Right lobe of liver (tissue), 6 donors: ENCODE results near the gene CIDEB. TPM values are rescaled to one million over a fixed set of nuclear protein-coding genes. Genes with fewer than 3 reads are reported as not detected.

Experiments
- ATAC-seq, 4 donors: fragments of 200-7000 bp; cut with Tn5 transposase; one replicate each; pipeline ENCODE4 v1.9.1; 2020; ENCODE audit warnings: mild to moderate bottlenecking in 4 of 4, moderate library complexity in 4 of 4
- DNase-seq, 3 donors: peaks; one replicate each; pipeline ENCODE4 v3.0.0-alpha.2; 2020
- H3K27ac ChIP-seq, 3 donors: fragments of 200-600 bp; one replicate each; pipeline ENCODE4 v1.8.0; 2022
- H3K27me3 ChIP-seq, 2 donors: fragments of 200-600 bp; one replicate each; pipeline ENCODE4 v1.8.0; 2022
- H3K36me3 ChIP-seq, 4 donors: fragments of 200-600 bp; sonication (generic) in 1 of 4; one replicate each; pipeline versions ENCODE4 v1.5.1 to v1.8.0; 2017 to 2022; ENCODE audit warnings: control low read depth in 1 of 4
- H3K4me1 ChIP-seq, 4 donors: fragments of 200-600 bp; sonication (generic) in 1 of 4; one replicate each; pipeline versions ENCODE4 v1.5.1 to v1.8.0; 2017 to 2022; ENCODE audit warnings: control low read depth in 1 of 4
- H3K4me3 ChIP-seq, 3 donors: fragments of 200-600 bp; one replicate each; pipeline ENCODE4 v1.8.0; 2022
- H3K9me3 ChIP-seq, 4 donors: fragments of 200-600 bp; sonication (generic) in 1 of 4; one replicate each; pipeline versions ENCODE4 v1.5.1 to v1.8.0; 2017 to 2022; ENCODE audit warnings: control low read depth in 1 of 4
- CTCF ChIP-seq, 4 donors: fragments of 200-600 bp in 3 of 4; fragments of 450-650 bp in 1 of 4; IDR thresholded peaks; one replicate each; pipeline versions ENCODE4 v1.5.1 to v1.8.0; 2016 to 2022; ENCODE audit warnings: antibody characterized with exemption in 4 of 4, mild to moderate bottlenecking in 2 of 4
- POLR2A ChIP-seq: fragments of 450-650 bp; IDR thresholded peaks from one replicate; pipeline ENCODE4 v1.6.1; 2017; ENCODE audit warnings: antibody characterized with exemption, mild to moderate bottlenecking
- WGBS: methylation state at CpG from one replicate; pipeline ENCODE4 v1.1.6; 2018; ENCODE audit warnings: low coverage, low lambda C conversion rate; ENCODE audit not compliant: insufficient coverage; ENCODE audit errors: missing lambda C conversion rate; 5-methylcytosine and 5-hydroxymethylcytosine counted together
- intact Hi-C, 2 donors: fragments of 100-400 bp; cut with DNase I; formaldehyde crosslinking; loops; one replicate each; pipeline versions ENCODE4 v1.11.2 to v1.14.1; 2022
- total RNA-seq, 6 experiments: library from RNA; depleted of rRNA in 2 of 6; stranded (reverse); fragments of >200 nt in 2 of 6; fragmentation: NEBNext Ultra II Directional in 3 of 6; extraction: Animal tissue kit (Norgen Biotek cat#: 25700) in 3 of 6; gene quantifications; one replicate each; pipeline versions ENCODE4 v1.1.0 to v1.2.4, GENCODE V29; 2016 to 2023
- donor health status: DM: no; HTN: yes; CAD: no.
- donor health status: DM: no; HTN: no; CAD: no.
- donor health status: DM: no; HTN: no; CAD: no.
- donor health status: DM: no; HTN: yes; CAD: no.
- donor health status: DM: no; HTN: yes; CAD: no.

CIDEB gene
- total RNA-seq, 6 experiments from 2014 or later: 118 to 219 (median 196) TPM

GRCh38 chr14:24259282-24260025 is 48.3 kb downstream of the CIDEB start:
- intact Hi-C loops: no loop called here
- no peaks in the 10 kb centered on the region for H3K4me1 ChIP-seq
- H3K4me3 ChIP-seq: no peak overlapping the region
- no peaks in the 10 kb centered on the region for H3K27me3 ChIP-seq
- 97% methylated on average over 5 of the region's 16 CpGs for WGBS
- no peak overlapping the region for H3K27ac ChIP-seq
- TF ChIP-seq POLR2A (no peak), CTCF (IDR thresholded peaks at IDR 0.05) (no peak)
- ATAC-seq (peak in 1 of 4 donors; percentile 3), DNase-seq (no peak)
- no peaks in the 10 kb centered on the region for H3K36me3 ChIP-seq
- no peaks in the 10 kb centered on the region for H3K9me3 ChIP-seq

GRCh38 chr14:24258548-24259265 is 49.1 kb downstream of the CIDEB start:
- Histone ChIP-seq H3K36me3 (no peaks in the 10 kb centered on the region), H3K27me3 (no peaks in the 10 kb centered on the region), H3K4me1 (no peaks in the 10 kb centered on the region), H3K9me3 (no peaks in the 10 kb centered on the region), H3K27ac (no peak overlapping the region), H3K4me3 (no peak overlapping the region)
- TF ChIP-seq POLR2A (no peak), CTCF (IDR thresholded peaks at IDR 0.05) (no peak)
- intact Hi-C loops: no loop called here
- ATAC-seq (no peak), DNase-seq (no peak)
- WGBS: 93% methylated on average over 13 of the region's 18 CpGs

- no peaks in the 10 kb centered on the region for H3K9me3 ChIP-seq
- H3K27me3 ChIP-seq: no peaks in the 10 kb centered on the region
- no peaks in the 10 kb centered on the region for H3K36me3 ChIP-seq
- no peak overlapping the region for H3K4me3 ChIP-seq
- WGBS: 61% methylated on average over 2 of the region's 9 CpGs
- H3K27ac ChIP-seq: no peak overlapping the region
- intact Hi-C loops: no loop called here
- DNase-seq (no peak), ATAC-seq (no peak)
- TF ChIP-seq POLR2A: no peak
- H3K4me1 ChIP-seq: no peaks in the 10 kb centered on the region
Measured at GRCh38 chr14:24258119-24258518, 49.7 kb downstream of the CIDEB start.

GRCh38 chr14:24256960-24257359 is 50.8 kb downstream of the CIDEB start:
- intact Hi-C loops: no loop called here
- Histone ChIP-seq H3K36me3 (no peaks in the 10 kb centered on the region), H3K9me3 (no peaks in the 10 kb centered on the region), H3K27me3 (no peaks in the 10 kb centered on the region), H3K27ac (no peak overlapping the region), H3K4me1 (no peaks in the 10 kb centered on the region), H3K4me3 (no peak overlapping the region)
- TF ChIP-seq POLR2A (no peak), CTCF (IDR thresholded peaks at IDR 0.05) (no peak)
- 74% methylated on average over 3 of the region's 4 CpGs for WGBS
- DNase-seq (no peak), ATAC-seq (no peak)
